Prostate gland (tissue), 2 donors: Measurements from ENCODE around the gene AP3B1. TPM values are rescaled to one million over a fixed set of nuclear protein-coding genes. Genes with fewer than 3 reads are reported as not detected.

ENCODE experiments used
- DNase-seq: peaks from one replicate; pipeline ENCODE4 v3.0.0-alpha.2; 2019; ENCODE audit warnings: low spot score
- H3K27ac ChIP-seq, 2 donors: fragments of 200-600 bp; sonication (generic); 2 replicates each; pipeline ENCODE4 v1.5.1; 2017 to 2019
- H3K27me3 ChIP-seq: fragments of 200-600 bp; sonication (generic); replicated peaks from 2 replicates; pipeline ENCODE4 v1.5.1; 2019; ENCODE audit not compliant: insufficient read depth
- H3K36me3 ChIP-seq, 2 donors: fragments of 200-600 bp; sonication (generic); 1 replicate in 1 of 2; 2 replicates in 1 of 2; pipeline versions ENCODE4 v1.5.1 to v1.8.1; 2017 to 2019
- H3K4me1 ChIP-seq: fragments of 200-600 bp; sonication (generic); replicated peaks from 2 replicates; pipeline ENCODE4 v1.5.1; 2019
- H3K4me3 ChIP-seq, 2 donors: fragments of 200-600 bp; sonication (generic); 2 replicates each; pipeline ENCODE4 v1.5.1; 2017 to 2019
- H3K9me3 ChIP-seq: fragments of 200-600 bp; sonication (generic); 2 replicates; pipeline ENCODE4 v1.5.1; 2017
- POLR2A ChIP-seq: fragments of 450-650 bp; IDR thresholded peaks from one replicate; pipeline ENCODE4 v1.6.1; 2016; ENCODE audit warnings: antibody characterized with exemption, mild to moderate bottlenecking
- POLR2AphosphoS5 ChIP-seq: sonication (generic); formaldehyde crosslinking; IDR thresholded peaks from one replicate; pipeline ENCODE4 v1.6.1; 2017; ENCODE audit warnings: antibody characterized with exemption
- WGBS: methylation state at CpG from one replicate; pipeline ENCODE4 v1.1.5; 2018; 5-methylcytosine and 5-hydroxymethylcytosine counted together
- intact Hi-C: fragments of 100-400 bp; cut with DNase I; formaldehyde crosslinking; loops from one replicate; pipeline ENCODE4 v1.14.2; 2022
- total RNA-seq, 2 donors: library from RNA; depleted of rRNA; stranded (reverse); fragments of >200 nt; gene quantifications; one replicate each; pipeline ENCODE4 v1.1.0, GENCODE V29; 2016
- TF ChIP-seq, protein P1 (sequence below), 4 experiments: fragments of 200-600 bp in 2 of 4; fragments of 450-650 bp in 2 of 4; sonication (generic) in 2 of 4; IDR thresholded peaks; 1 replicate in 3 of 4; 2 replicates in 1 of 4; pipeline ENCODE4 v1.5.1; 2016 to 2019; ENCODE audit warnings: antibody characterized with exemption in 4 of 4, mild to moderate bottlenecking in 2 of 4, moderate library complexity in 2 of 4

Gene AP3B1
- total RNA-seq, 2 donors from 2014 or later = 33.1 to 60.5 TPM

DNA sequence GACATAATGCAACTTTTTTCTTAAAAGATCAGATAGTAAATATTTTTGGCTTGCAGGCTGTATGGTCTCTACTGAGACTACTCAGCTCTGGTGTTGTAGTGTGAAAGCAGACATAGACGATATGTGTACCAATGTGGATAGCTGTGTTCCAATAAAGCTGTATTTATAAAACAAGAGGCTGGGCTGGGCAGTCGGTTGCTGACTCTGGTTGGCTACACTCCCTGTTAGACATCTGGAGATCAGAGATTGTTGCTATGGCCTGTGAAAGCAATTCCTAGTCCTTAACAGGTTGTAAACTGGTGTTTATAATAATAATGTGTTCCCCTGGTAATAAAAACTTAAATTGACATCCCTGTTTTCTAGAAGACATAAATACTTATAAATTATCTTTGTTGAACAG is 41.5 kb upstream of the AP3B1 start:
- TF ChIP-seq POLR2AphosphoS5 (no peak), POLR2A (no peak)
- TF ChIP-seq, protein P1, sequence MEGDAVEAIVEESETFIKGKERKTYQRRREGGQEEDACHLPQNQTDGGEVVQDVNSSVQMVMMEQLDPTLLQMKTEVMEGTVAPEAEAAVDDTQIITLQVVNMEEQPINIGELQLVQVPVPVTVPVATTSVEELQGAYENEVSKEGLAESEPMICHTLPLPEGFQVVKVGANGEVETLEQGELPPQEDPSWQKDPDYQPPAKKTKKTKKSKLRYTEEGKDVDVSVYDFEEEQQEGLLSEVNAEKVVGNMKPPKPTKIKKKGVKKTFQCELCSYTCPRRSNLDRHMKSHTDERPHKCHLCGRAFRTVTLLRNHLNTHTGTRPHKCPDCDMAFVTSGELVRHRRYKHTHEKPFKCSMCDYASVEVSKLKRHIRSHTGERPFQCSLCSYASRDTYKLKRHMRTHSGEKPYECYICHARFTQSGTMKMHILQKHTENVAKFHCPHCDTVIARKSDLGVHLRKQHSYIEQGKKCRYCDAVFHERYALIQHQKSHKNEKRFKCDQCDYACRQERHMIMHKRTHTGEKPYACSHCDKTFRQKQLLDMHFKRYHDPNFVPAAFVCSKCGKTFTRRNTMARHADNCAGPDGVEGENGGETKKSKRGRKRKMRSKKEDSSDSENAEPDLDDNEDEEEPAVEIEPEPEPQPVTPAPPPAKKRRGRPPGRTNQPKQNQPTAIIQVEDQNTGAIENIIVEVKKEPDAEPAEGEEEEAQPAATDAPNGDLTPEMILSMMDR (IDR thresholded peaks at IDR 0.05) = no peak
- Histone ChIP-seq H3K27ac (no peak overlapping the region), H3K4me1 (no peaks in the 10 kb centered on the region), H3K27me3 (no peaks in the 10 kb centered on the region), H3K9me3 (no peaks in the 10 kb centered on the region), H3K36me3 (no peaks in the 10 kb centered on the region), H3K4me3 (no peak overlapping the region)
- no peak for DNase-seq
- 16% methylated on average over 2 of the region's 2 CpGs for WGBS
- intact Hi-C loops = no loop called here

DNA sequence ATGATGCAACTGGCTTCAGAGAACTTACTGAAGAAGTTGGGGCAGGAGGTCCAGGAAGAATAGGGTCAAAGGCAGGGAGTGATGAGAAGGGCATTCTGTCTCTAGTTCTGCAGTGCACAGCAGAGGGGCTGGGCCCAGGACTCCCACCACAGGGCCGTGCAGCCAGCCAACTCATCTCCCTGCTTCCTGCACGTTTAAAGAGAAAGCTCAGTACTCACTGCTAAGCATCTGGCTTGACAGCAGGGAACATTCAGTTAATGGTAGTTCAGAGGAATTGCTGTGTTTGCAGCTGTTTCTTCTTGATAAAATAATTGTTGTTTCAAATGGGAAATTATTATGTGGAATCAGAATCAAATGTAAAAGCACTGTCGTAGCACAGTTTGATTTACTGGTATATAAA is 40.3 kb upstream of the AP3B1 start:
- Histone ChIP-seq H3K36me3 (no peaks in the 10 kb centered on the region), H3K4me1 (no peaks in the 10 kb centered on the region), H3K27me3 (no peaks in the 10 kb centered on the region), H3K4me3 (no peak overlapping the region), H3K9me3 (no peaks in the 10 kb centered on the region), H3K27ac (no peak overlapping the region)
- intact Hi-C loops = no loop called here
- DNase-seq = no peak
- WGBS = 49% methylated on average over 3 of the region's 3 CpGs
- TF ChIP-seq POLR2AphosphoS5 = no peak
- TF ChIP-seq, protein P1 (IDR thresholded peaks at IDR 0.05) = no peak
- TF ChIP-seq POLR2A = no peak

DNA sequence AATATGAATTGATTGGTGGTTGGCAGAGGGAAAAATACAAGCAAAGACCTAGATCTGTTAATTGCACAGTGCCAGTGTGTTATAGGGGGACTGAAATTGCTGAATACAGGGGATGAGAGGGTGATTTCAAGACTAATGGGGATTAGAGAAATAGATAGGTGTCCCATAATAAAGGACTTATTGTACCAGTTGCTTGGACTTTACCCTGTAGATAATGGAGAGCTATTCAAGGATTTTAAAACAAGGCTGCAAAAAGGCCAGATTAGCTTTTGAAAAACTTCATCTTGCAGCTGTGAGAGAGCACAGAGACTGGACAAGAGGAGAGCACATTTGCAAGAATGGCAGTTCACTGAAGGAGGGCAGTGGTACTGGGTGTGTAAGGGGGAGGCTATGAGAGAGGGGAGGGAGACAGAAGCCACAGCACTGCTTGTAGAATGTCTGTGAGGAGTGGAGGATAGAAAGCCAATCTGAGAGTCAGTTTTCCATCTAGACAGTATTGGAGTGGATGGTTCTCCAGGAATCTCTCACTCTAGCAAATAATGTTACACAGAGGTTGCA is 37.1 kb upstream of the AP3B1 start:
- TF ChIP-seq, protein P1 (IDR thresholded peaks at IDR 0.05) = no peak
- TF ChIP-seq POLR2AphosphoS5 (no peak), POLR2A (no peak)
- Histone ChIP-seq H3K9me3 (no peaks in the 10 kb centered on the region), H3K4me1 (no peaks in the 10 kb centered on the region), H3K4me3 (no peak overlapping the region), H3K27ac (no peak overlapping the region), H3K36me3 (no peaks in the 10 kb centered on the region), H3K27me3 (no peaks in the 10 kb centered on the region)
- intact Hi-C loops = no loop called here
- no peak for DNase-seq

DNA sequence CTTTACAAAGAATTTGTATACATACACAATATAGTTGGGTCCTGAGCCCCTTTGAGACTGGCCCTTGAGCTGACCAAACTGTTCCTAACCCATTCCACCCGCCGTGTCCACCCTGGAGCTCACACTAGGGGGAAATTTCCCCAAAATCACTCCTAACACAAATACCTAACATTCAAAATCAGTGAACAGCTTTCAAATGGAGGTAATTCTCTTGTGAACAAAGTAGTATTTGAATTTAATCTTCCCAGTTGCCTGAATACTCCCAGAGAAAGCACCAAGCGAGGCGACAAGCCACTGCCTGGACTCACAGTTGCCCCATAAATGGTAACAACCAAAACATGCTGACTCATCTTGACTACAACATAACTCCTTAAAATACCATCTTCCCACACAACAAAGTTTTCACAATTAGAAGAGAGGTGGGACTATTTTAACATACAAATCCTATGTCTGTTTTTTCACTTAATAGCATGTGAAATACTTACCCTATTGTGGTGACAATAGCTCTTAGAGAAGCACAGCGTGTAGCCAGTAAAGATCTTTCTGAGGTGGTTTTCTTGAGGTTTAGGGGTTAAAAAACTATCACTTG is 34.2 kb upstream of the AP3B1 start:
- Histone ChIP-seq H3K9me3 (no peaks in the 10 kb centered on the region), H3K4me1 (no peaks in the 10 kb centered on the region), H3K27ac (no peak overlapping the region), H3K4me3 (no peak overlapping the region), H3K36me3 (no peaks in the 10 kb centered on the region), H3K27me3 (no peaks in the 10 kb centered on the region)
- DNase-seq = no peak
- intact Hi-C loops = loop anchor here (10.0 kb wide), 1 partner anchor 636 kb away; no protein-coding TSS in a partner anchor
- TF ChIP-seq POLR2AphosphoS5 = no peak
- TF ChIP-seq, protein P1 (IDR thresholded peaks at IDR 0.05) = no peak
- no peak for TF ChIP-seq POLR2A
- WGBS = 91% methylated on average over 5 of the region's 5 CpGs
